ENCODE measurements around the gene PSMD9. TPM values are rescaled to one million over a fixed set of nuclear protein-coding genes. Genes with fewer than 3 reads are reported as not detected.

Gene PSMD9
- total and polyA plus RNA-seq, 10 of the 15 experiments (the other 5 are each of a cell fraction or from before 2014, with no cell fraction given) = 14.6 to 152 (median 58.1) TPM

- TF ChIP-seq PBX3 (IDR thresholded peaks at IDR 0.05; ENCODE audit: insufficient replicate concordance, low read depth, low read length) (no peak), NFYB (IDR thresholded peaks at IDR 0.05; ENCODE audit: insufficient read depth, low read depth, low read length) (no peak), BHLHE40 (IDR thresholded peaks at IDR 0.05; ENCODE audit: borderline replicate concordance in 1 of 2, low read depth in 2 of 2, low read length in 1 of 2) (peak; percentile 99), CHD4 (IDR thresholded peaks at IDR 0.05) (no peak), TCF12 (IDR thresholded peaks at IDR 0.05; ENCODE audit: low read depth, low read length) (no peak), E2F4 (IDR thresholded peaks at IDR 0.05; ENCODE audit: low read depth, low read length) (no peak), CEBPZ (IDR thresholded peaks at IDR 0.05; ENCODE audit: low read depth, low read length) (no peak), ZNF687 (IDR thresholded peaks at IDR 0.05) (peak; percentile 95), CHD2 (IDR thresholded peaks at IDR 0.05; ENCODE audit: borderline replicate concordance, low read depth, low read length) (peak; percentile 77), MTA2 (IDR thresholded peaks at IDR 0.05; ENCODE audit: low read depth) (peak; percentile 85), NBN (IDR thresholded peaks at IDR 0.05) (peak; percentile 87), POU2F2 (IDR thresholded peaks at IDR 0.05; ENCODE audit: borderline replicate concordance, low read depth, low read length) (peak; percentile 71; the same call in 2 of the 3 replicates), SREBF2 (IDR thresholded peaks at IDR 0.05; ENCODE audit: low read length) (no peak), TBL1XR1 (IDR thresholded peaks at IDR 0.05; ENCODE audit: low read depth, low read length) (0 out of 2 replicates have a peak, but pooled peaks have one; percentile 69), PKNOX1 (IDR thresholded peaks at IDR 0.05) (peak; percentile 16; the same call in 1 of the 2 replicates), STAT1 (conservative IDR thresholded peaks at IDR 0.05) (0 out of 2 replicates have a peak, but pooled peaks have one; percentile 24), SREBF1 (IDR thresholded peaks at IDR 0.05; ENCODE audit: low read length) (peak; percentile 74), IKZF2 (IDR thresholded peaks at IDR 0.05) (peak; percentile 33 to 60; a peak in 2 of 4 replicates), SPI1 (IDR thresholded peaks at IDR 0.05; ENCODE audit: borderline replicate concordance, insufficient read depth, low read depth, low read length) (no peak)
Observed at GRCh38 chr12:121888478-121889273, at the start of gene PSMD9 (continued).

Data from GM12878 (cell line).